Activated naive CD8-positive, alpha-beta T cell treated with anti-CD3 and anti-CD28 coated beads, Interleukin-2, amount 50 U/mL, for 24 hours (primary cell): ENCODE measurements around the gene FKRP.

Experiments used
- ATAC-seq: fragments of 150-1000 bp; cut with Tn5 transposase; one replicate; pipeline ENCODE4 v1.10.0; 2021
- DNase-seq: peaks from one replicate; pipeline ENCODE4 v3.0.0; 2021
- H3K27ac Mint-ChIP-seq: one replicate; pipeline ENCODE4 v1.8.0; 2021; ENCODE audit warnings: mild to moderate bottlenecking, mixed read lengths
- H3K27me3 Mint-ChIP-seq: one replicate; pipeline ENCODE4 v1.8.0; 2021; ENCODE audit warnings: mixed read lengths
- H3K36me3 Mint-ChIP-seq: one replicate; pipeline ENCODE4 v1.8.0; 2021; ENCODE audit warnings: low read depth, mixed read lengths
- H3K4me1 Mint-ChIP-seq: one replicate; pipeline ENCODE4 v1.8.0; 2021; ENCODE audit warnings: mixed read lengths
- H3K4me3 Mint-ChIP-seq: one replicate; pipeline ENCODE4 v1.8.0; 2021; ENCODE audit warnings: mild to moderate bottlenecking, moderate library complexity, mixed read lengths
- H3K9me3 Mint-ChIP-seq: one replicate; pipeline ENCODE4 v1.8.0; 2021; ENCODE audit warnings: mixed read lengths

The FKRP gene

DNA sequence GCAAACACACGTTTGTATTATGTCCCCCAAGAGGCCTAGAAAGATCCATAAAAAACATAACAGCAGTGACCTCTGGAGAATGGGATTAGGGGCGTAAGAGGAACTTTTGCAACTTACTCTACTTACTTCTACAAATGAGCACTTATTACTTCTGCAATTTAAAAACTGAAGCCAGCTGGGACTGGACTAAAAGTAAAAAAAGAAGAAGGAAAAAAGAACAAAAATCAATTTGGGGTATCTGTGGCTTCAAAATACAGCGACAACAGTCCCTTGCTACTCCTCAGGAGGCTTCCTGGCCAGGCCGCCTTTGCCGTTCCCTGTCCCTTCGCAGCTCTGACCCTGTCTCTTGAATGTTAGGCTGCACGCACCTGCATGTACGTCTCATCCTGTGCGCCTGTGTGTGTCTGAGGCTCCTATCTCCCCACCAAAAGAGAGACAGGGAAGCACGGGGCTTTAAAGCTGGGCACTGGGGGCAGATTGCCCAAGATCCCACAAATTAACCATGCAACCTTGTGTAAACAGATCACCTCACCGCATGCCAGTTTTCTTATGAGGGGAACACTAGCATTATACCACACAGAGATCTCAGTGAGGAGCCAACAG, 12.1 kb upstream of the FKRP start:
- Mint-ChIP-seq H3K4me3 (no peak overlapping the region), H3K27ac (no peak overlapping the region), H3K4me1 (peaks cover 18% of the 10 kb centered on the region), H3K9me3 (no peaks in the 10 kb centered on the region), H3K27me3 (no peaks in the 10 kb centered on the region), H3K36me3 (peaks cover 40% of the 10 kb centered on the region)
- DNase-seq (no peak), ATAC-seq (no peak)

DNA sequence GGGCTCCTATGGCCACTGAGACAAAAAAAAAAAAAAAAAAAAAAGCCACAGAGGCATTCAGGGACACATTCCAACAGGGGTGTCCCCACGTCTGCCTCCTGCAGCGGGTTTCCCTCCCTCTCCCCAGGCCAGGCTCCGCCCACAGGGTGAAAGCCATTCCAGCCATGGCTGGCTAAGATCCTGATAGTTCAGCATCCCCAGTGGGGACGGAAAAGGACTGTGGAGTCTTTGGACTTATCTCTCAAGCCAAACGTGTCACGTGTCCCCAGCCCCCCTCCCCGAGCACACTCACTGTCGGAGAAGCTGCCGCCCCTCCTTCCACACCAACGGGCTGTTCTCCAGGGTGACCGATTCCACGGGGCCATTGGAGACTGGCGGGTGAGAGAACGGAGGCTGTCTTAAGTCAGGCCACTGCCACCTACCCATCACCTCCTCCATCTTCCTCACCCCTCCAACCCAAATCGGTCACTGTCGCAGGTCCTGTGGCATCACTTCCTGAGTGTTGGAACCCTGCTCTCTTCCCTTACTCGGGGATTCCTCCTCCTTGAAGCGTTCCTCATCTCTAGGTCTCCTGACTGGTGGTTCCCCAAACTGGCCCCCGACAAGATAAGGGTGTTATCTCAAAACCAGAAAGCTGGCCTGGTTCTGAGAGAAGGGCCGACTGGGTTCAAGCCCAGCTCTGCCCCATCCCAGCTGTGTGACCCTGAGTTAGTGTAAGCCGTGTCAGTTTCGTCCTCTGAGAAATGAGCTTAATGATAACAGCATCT, 9.1 kb upstream of the FKRP start:
- H3K27ac Mint-ChIP-seq: no peak overlapping the region
- peaks cover 38% of the 10 kb centered on the region for H3K36me3 Mint-ChIP-seq
- DNase-seq (no peak), ATAC-seq (no peak)
- no peaks in the 10 kb centered on the region for H3K27me3 Mint-ChIP-seq
- no peak overlapping the region for H3K4me3 Mint-ChIP-seq
- H3K9me3 Mint-ChIP-seq: no peaks in the 10 kb centered on the region
- H3K4me1 Mint-ChIP-seq: peaks cover 17% of the 10 kb centered on the region

DNA sequence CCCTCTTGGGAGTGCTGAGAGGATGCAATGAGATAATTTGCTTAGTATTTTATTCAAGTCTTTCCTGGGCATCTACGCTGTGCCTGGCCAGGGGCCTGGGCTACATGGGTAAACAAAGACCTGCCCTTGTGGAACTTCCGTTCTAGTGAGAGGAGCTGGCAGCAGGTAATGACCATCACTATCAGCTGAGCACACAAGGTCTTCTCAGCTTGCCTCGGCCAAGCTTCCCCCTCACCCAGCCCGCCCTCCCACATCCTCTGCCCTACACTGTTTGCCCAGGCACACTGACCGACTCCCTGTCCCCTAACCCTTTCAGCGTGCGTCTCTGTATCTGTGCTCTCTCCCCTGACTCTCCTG, 8.6 kb upstream of the FKRP start:
- peaks cover 16% of the 10 kb centered on the region for H3K4me1 Mint-ChIP-seq
- H3K27me3 Mint-ChIP-seq: no peaks in the 10 kb centered on the region
- H3K27ac Mint-ChIP-seq: no peak overlapping the region
- H3K4me3 Mint-ChIP-seq: no peak overlapping the region
- peaks cover 38% of the 10 kb centered on the region for H3K36me3 Mint-ChIP-seq
- no peaks in the 10 kb centered on the region for H3K9me3 Mint-ChIP-seq
- ATAC-seq (no peak), DNase-seq (no peak)

DNA sequence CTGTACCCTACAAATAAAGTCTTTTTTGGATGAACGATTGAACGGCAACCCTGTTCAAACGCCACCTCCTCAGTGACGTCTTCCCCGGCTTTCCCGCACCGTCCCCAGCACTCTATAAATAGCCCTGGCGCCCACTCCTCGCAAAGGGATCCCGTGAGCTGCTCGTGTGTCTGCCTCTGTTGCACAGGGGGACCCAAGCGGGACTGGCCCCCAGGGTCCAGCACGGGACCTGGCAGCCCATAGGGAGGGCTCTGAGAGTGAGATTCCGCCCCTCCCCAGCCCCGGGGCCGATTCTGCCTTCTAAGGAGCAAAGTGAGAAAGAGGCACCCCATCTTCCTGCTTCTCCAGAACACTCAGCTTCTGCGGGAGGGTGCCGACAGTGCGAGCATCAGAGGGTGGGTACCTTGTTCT, 8.1 kb upstream of the FKRP start:
- no peak overlapping the region for H3K27ac Mint-ChIP-seq
- peaks cover 40% of the 10 kb centered on the region for H3K36me3 Mint-ChIP-seq
- DNase-seq (no peak), ATAC-seq (no peak)
- no peaks in the 10 kb centered on the region for H3K27me3 Mint-ChIP-seq
- no peak overlapping the region for H3K4me3 Mint-ChIP-seq
- no peaks in the 10 kb centered on the region for H3K9me3 Mint-ChIP-seq
- H3K4me1 Mint-ChIP-seq: peaks cover 18% of the 10 kb centered on the region

DNA sequence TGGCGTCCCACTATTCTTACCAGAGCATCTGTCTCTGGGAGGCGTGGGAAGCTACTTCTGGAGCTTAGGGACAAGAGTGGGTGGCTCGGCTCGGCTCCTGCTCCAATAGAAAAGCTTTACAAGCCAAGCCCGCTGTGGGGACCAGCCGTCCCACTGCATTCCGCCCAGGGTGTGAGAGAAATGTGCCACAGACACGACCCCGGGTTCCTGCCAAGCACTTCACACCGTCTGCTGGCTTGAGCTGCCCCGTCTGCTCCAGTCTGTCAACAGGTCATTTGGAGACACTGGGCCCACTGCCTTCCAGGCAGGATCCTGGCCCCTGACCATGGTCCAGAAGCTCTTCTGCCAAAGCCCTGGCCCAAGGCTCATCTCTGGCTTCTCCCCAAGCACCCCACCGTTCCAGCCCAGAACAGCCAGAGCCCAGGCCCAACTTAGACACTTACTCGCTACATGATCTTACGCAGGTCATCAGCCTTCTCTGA, 6.5 kb upstream of the FKRP start:
- Mint-ChIP-seq H3K27me3 (no peaks in the 10 kb centered on the region), H3K9me3 (no peaks in the 10 kb centered on the region), H3K4me3 (no peak overlapping the region), H3K4me1 (peaks cover 32% of the 10 kb centered on the region), H3K36me3 (peaks cover 34% of the 10 kb centered on the region), H3K27ac (no peak overlapping the region)
- ATAC-seq (no peak), DNase-seq (no peak)

DNA sequence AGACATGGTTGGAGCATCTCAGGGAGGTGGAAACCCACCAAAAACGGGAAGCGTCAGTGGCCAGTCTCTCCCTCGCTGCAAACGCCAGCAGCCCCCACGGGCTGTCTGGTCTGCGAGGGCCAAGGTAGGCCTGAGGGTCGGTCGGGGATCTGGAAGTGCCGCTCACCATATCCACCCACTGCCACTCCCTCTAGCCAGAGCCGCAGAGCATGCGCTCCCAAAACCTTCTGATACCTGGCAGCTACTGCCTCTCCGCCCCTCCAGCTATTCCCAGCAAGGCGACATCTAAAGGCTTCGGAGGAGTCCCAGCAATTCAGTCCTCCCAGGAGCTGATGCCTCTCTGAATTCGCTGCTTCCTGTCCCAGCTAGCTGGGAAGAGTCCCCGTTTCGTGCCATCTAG, 4.4 kb upstream of the FKRP start:
- no peak for ATAC-seq
- Mint-ChIP-seq H3K27ac (no peak overlapping the region), H3K36me3 (peaks cover 29% of the 10 kb centered on the region), H3K4me1 (peaks cover 40% of the 10 kb centered on the region), H3K4me3 (no peak overlapping the region), H3K27me3 (no peaks in the 10 kb centered on the region), H3K9me3 (no peaks in the 10 kb centered on the region)
- DNase-seq: no peak

DNA sequence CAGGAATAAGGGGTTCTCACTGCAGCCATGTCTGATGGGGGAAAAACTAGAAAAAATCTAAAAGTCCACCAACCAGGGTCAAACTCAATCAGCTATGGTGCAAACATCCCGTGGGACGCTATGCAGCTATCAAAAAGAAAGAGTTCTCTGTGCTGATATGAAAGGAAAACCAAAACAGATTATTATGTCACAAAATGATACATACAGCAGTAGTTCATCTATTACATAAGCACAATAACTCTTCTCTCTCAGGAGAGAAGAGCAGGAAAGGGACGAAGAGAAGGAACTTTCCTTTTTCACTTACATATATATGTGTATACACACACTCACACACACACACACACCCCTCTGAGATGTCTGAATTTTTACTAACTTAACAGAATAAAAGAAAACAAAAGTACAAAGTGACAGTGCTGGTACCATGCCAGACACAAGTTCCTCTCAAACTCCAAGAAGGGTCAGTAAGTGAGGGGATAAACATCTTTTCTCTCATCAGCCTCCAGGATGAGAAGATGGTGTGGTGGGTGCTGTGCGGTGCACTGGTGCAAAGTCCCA, 2.9 kb upstream of the FKRP start:
- DNase-seq (no peak), ATAC-seq (no peak)
- H3K4me1 Mint-ChIP-seq: peaks cover 50% of the 10 kb centered on the region
- H3K36me3 Mint-ChIP-seq: peaks cover 21% of the 10 kb centered on the region
- no peaks in the 10 kb centered on the region for H3K27me3 Mint-ChIP-seq
- H3K9me3 Mint-ChIP-seq: no peaks in the 10 kb centered on the region
- no peak overlapping the region for H3K27ac Mint-ChIP-seq
- H3K4me3 Mint-ChIP-seq: peak overlapping the region; percentile 43

DNA sequence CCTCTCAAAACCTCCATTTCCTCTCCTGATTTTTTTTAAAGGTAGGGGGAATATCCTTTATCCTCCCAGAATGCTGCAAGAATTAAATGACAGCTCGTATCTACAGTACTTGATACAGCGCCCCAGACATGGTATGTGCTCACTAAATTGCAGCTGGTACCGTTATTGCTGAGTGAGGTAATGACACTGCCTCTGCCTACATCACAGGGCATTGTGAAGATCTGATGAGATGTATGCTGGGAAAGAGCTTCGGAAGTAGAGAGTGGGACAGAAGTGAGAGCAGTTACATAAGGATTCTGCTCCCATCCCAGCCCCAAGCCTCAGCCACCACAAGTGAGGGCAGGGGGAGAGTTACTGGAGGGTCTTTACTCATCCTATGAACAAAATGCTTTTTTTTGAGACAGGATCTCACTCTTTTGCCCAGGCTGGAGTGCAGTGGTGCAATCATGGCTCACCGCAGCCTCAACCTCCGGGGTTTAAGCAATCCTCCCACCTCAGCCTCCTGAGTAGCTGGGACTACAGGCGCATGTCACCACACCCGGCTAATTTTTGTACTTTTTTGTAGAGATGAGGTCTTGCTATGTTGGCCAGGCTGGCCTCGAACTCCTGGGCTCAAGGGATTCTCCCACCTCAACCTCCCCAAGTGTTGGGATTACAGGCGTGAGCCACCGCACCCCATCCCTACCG, 1.7 kb upstream of the FKRP start:
- Mint-ChIP-seq H3K27me3 (no peaks in the 10 kb centered on the region), H3K4me3 (peak overlapping the region; percentile 93), H3K36me3 (peaks cover 22% of the 10 kb centered on the region), H3K4me1 (peaks cover 53% of the 10 kb centered on the region), H3K27ac (no peak overlapping the region), H3K9me3 (no peaks in the 10 kb centered on the region)
- ATAC-seq (no peak), DNase-seq (no peak)

DNA sequence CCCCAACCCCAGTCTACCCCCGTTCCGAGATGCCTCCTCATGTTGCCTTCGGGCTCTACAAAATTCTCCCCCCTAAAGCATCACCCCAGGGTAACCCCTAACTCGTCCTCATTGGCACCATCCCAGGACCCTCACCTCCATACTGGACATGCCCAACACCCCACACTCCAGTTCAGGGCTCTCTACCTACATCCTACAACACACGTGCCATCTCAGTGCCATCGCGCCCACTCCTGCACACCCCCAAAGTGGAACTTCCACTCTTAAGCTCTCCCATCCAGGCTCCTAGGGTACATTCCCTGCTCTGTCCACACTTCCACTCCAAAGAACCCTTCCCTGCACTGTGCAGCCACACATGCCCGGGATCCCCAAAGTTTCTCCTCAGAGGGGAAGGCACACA, 827 bp upstream of the FKRP start:
- peak overlapping the region; percentile 93 for H3K4me3 Mint-ChIP-seq
- peaks cover 22% of the 10 kb centered on the region for H3K36me3 Mint-ChIP-seq
- H3K9me3 Mint-ChIP-seq: no peaks in the 10 kb centered on the region
- H3K27me3 Mint-ChIP-seq: no peaks in the 10 kb centered on the region
- ATAC-seq: no peak
- peaks cover 53% of the 10 kb centered on the region for H3K4me1 Mint-ChIP-seq
- DNase-seq: no peak
- H3K27ac Mint-ChIP-seq: peak overlapping the region; percentile 81

DNA sequence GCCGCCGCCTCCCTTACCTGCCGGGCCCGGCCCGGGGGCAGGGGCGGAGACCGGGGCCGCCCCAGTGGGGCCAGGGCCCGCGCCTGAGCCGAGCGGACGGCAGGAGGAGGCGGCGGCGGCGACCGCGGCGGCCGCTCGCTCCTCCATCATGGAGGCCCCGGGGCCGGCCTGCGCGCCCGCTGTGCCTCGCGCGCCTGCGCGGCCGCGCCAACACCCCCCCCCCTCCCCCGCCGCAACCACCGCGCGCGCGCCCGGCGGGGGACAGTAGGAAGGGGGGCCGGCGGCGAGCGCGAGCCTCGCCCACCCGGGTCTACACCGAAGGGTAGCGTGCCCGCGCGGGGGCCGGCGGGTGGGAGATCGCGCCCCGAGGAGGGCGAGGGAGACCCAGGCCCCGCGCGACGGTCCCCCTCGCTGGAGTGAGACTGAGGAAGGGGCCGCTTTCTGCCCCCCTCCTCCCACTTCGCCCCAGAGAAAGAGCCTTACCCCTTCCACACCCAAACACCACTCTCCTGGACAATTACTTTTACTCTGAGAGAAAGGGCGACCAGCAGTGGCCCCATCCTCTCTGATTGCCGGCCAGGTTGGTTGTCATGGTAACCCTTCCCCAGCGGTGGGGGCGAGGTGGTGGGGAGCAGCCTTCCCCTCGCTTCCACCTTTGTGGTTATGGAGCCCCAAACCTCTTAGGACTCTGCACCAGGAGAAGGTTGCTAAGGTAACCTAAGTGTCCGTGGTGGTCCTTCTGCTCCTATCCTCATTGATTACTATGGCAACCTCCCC, 612 bp downstream of the FKRP start, which contains the start of gene STRN4:
Gene STRN4 (minus strand): TSS at position 170 of the 777 bp plus-strand sequence. CDS start 20 bp downstream, at position 150.
- no peaks in the 10 kb centered on the region for H3K27me3 Mint-ChIP-seq
- H3K27ac Mint-ChIP-seq: peak within 1 kb of the TSS; percentile 88
- peaks cover 14% of the 10 kb centered on the region for H3K36me3 Mint-ChIP-seq
- DNase-seq (peak; percentile 60), ATAC-seq (peak; percentile 62)
- H3K4me1 Mint-ChIP-seq: peaks cover 42% of the 10 kb centered on the region
- H3K4me3 Mint-ChIP-seq: peak within 1 kb of the TSS; percentile 93
- no peaks in the 10 kb centered on the region for H3K9me3 Mint-ChIP-seq

DNA sequence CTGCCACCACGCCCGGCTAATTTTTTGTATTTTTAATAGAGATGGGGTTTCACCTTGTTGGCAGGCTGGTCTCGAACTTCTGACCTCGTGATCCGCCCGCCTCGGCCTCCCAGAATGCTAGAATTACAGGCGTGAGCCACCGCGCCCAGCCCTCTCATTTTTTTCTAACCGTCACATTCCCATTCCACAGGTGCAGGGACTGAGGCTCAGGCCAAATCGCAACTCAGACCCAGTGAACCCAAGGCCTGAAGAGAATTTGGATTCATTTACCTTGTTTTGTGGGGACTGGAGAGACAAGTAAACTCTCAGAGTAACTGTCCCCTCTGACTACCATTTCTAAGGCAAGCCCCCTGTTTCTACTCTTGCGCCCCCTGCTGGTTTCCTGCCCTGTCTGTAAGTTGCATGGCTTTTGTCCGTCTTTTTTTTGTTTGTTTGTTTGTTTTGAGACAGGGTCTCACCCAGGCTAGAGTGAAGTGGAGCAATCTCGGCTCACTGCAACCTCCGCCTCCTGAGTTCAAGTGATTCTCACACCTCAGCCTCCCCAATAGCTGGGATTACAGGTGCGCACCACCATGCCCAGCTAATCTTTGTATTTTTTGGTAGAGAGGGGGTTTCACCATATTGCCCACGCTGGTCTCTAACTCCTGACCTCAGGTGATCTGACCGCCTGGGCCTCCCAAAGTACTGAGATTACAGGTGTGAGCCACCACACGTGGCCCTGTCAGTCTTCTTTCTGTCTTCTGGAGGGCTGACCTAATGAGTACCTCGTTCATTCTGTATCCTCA, 2.7 kb downstream of the FKRP start:
- Mint-ChIP-seq H3K4me1 (peaks cover 30% of the 10 kb centered on the region), H3K36me3 (peaks cover 4% of the 10 kb centered on the region), H3K9me3 (no peaks in the 10 kb centered on the region), H3K4me3 (no peak overlapping the region), H3K27me3 (no peaks in the 10 kb centered on the region), H3K27ac (no peak overlapping the region)
- DNase-seq (peak; percentile 87), ATAC-seq (no peak)

DNA sequence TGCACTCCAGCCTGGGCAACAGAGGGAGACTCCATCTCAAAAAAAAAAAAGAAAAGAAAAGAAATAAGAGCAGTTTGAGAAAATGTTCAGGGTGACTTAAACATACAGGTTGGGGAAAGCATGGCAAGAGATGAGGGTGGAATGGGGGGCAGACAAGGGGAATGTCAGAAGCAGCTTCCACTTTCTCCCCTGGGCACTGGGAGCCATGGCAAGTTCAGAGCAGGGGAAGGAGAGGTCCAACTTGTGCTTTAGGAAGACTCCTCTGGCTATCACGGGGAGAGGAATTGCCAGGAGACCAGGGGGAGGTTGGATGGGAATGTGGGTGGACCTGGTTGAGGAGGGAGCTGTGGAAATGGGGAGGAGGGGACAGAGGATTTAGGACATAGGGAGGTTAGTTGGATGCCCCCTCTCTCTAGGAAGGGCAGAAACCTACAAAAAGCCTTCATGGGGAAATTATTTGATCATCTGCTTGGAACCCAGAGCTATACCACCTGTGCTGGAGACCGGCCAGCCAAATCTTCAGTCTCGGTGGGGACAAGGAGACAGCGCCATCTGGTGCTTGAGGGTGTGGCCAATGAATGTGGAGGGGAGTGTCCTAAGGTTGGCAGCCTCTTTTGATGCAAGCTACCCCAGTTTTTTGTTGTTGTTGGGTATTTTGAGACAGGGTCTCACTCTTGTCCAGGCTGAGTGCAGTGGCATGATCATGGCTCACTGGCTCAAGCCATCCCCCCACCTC, 7.7 kb downstream of the FKRP start:
- peaks cover 6% of the 10 kb centered on the region for H3K4me1 Mint-ChIP-seq
- no peak overlapping the region for H3K4me3 Mint-ChIP-seq
- no peak overlapping the region for H3K27ac Mint-ChIP-seq
- peaks cover 3% of the 10 kb centered on the region for H3K36me3 Mint-ChIP-seq
- DNase-seq (peak; percentile 69), ATAC-seq (peak; percentile 76)
- no peaks in the 10 kb centered on the region for H3K27me3 Mint-ChIP-seq
- H3K9me3 Mint-ChIP-seq: no peaks in the 10 kb centered on the region
